Measurements from ENCODE around the gene TYW1. TPM values are rescaled to one million over a fixed set of nuclear protein-coding genes. Genes with fewer than 3 reads are reported as not detected.
"Not testable (repeated sequence)": the region's sequence is repeated elsewhere in the genome, so short reads cannot be mapped to it uniquely, and the experiment has no call there.

Gene TYW1
- total and polyA plus RNA-seq, 2 of the 8 experiments (the other 6 are each of a cell fraction or from before 2014, with no cell fraction given): 8.8 to 16.2 TPM

DNA sequence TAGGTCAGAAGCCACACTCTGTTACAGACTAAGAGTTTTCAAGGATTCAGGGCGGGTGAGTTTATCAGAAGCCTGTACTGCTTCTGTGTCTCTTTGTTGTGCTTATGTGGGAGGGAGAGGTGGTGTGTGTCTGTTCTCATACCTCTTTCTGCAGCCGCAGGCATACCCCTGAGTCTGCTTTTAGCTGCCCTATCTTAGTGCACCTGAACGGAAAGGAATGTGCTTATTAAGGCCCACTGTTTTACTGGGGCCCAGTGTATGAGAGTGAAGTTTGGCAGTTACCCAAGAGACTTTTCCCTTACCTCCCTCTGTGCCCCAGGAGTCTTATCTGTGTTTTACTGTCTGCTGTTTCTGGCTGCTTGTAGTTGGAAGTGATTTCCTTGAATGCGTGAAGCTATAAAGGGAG, 104.3 kb downstream of the TYW1 start (continued):
- TF ChIP-seq, protein P1, sequence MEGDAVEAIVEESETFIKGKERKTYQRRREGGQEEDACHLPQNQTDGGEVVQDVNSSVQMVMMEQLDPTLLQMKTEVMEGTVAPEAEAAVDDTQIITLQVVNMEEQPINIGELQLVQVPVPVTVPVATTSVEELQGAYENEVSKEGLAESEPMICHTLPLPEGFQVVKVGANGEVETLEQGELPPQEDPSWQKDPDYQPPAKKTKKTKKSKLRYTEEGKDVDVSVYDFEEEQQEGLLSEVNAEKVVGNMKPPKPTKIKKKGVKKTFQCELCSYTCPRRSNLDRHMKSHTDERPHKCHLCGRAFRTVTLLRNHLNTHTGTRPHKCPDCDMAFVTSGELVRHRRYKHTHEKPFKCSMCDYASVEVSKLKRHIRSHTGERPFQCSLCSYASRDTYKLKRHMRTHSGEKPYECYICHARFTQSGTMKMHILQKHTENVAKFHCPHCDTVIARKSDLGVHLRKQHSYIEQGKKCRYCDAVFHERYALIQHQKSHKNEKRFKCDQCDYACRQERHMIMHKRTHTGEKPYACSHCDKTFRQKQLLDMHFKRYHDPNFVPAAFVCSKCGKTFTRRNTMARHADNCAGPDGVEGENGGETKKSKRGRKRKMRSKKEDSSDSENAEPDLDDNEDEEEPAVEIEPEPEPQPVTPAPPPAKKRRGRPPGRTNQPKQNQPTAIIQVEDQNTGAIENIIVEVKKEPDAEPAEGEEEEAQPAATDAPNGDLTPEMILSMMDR (IDR thresholded peaks at IDR 0.05; ENCODE audit: control extremely low read depth in 1 of 3, insufficient read depth in 1 of 3, low read depth in 1 of 3, low read length in 3 of 3): no peak
- TF ChIP-seq SIN3A (conservative IDR thresholded peaks at IDR 0.05 in 1 of 2, IDR thresholded peaks at IDR 0.05 in 1 of 2; ENCODE audit: low read depth in 1 of 2, low read length in 2 of 2) (no peak), KDM1A (IDR thresholded peaks at IDR 0.05; ENCODE audit: borderline replicate concordance, low read length) (no peak), POLR2AphosphoS5 (IDR thresholded peaks at IDR 0.05; ENCODE audit: low read depth, low read length) (peak; percentile 61)

- H2BK12ac ChIP-seq (ENCODE audit: low read depth, low read length); H3K23me2 ChIP-seq (ENCODE audit: low read depth, low read length); H4K91ac ChIP-seq (replicated peaks; ENCODE audit: insufficient read length, low read length); H3K4me2 ChIP-seq (ENCODE audit: insufficient read depth in 1 of 2, low read depth in 2 of 2, low read length in 2 of 2); H4K5ac ChIP-seq (ENCODE audit: insufficient read length, low read depth, low read length); FAIRE-seq; H3K4me1 ChIP-seq (replicated peaks in 1 of 4; ENCODE audit: control insufficient read depth in 3 of 4, insufficient read depth in 4 of 4, low read length in 3 of 4); H3K23ac ChIP-seq (ENCODE audit: insufficient read length); H2AK5ac ChIP-seq (ENCODE audit: low read depth, low read length); H2AFZ ChIP-seq (ENCODE audit: low read length); H2BK120ac ChIP-seq (replicated peaks; ENCODE audit: low read depth, low read length); H3K27me3 ChIP-seq (replicated peaks in 1 of 4; ENCODE audit: control insufficient read depth in 3 of 4, extremely low read depth in 1 of 4, insufficient read depth in 3 of 4, low read length in 3 of 4); H2BK5ac ChIP-seq (ENCODE audit: low read depth, low read length); H3K9me3 ChIP-seq (ENCODE audit: insufficient read depth in 2 of 2, low read depth in 1 of 2, low read length in 1 of 2); H3K18ac ChIP-seq (ENCODE audit: extremely low read depth, low read length); H3K4me3 ChIP-seq (ENCODE audit: extremely low read depth in 1 of 4, insufficient read depth in 2 of 4, low read depth in 3 of 4, low read length in 4 of 4); H3K79me1 ChIP-seq (ENCODE audit: low read depth, low read length); H3K27ac ChIP-seq (ENCODE audit: low read depth, low read length); CTCF ChIA-PET (ENCODE audit: partially characterized antibody); H3K56ac ChIP-seq (replicated peaks; ENCODE audit: insufficient read length, low read depth, low read length); H4K8ac ChIP-seq (ENCODE audit: extremely low read depth, insufficient read depth, low read length); H3K79me2 ChIP-seq (ENCODE audit: control insufficient read depth in 1 of 2, insufficient read depth in 2 of 2, low read length in 2 of 2); POLR2A ChIA-PET (ENCODE audit: partially characterized antibody); H3K14ac ChIP-seq (ENCODE audit: insufficient read length); H3K36me3 ChIP-seq (ENCODE audit: control insufficient read depth in 2 of 4, insufficient read depth in 4 of 4, low read length in 3 of 4); H2BK15ac ChIP-seq (ENCODE audit: low read length); H4K20me1 ChIP-seq (replicated peaks in 1 of 2; ENCODE audit: control insufficient read depth in 1 of 2, insufficient read depth in 2 of 2, low read length in 2 of 2); H3K4ac ChIP-seq (replicated peaks; ENCODE audit: insufficient read length, low read depth, low read length); H2BK20ac ChIP-seq (ENCODE audit: low read length); DNase-seq (ENCODE audit: low read depth in 1 of 2, low spot score in 2 of 2); H3K9ac ChIP-seq (replicated peaks in 1 of 4; ENCODE audit: extremely low read depth in 1 of 4, low read depth in 3 of 4, low read length in 3 of 4): not testable (repeated sequence)
- WGBS, 2 experiments (ENCODE audit: extremely low coverage in 1 of 2, insufficient coverage in 1 of 2, insufficient read length in 1 of 2, insufficient replicate concordance in 2 of 2, low coverage in 1 of 2, low lambda C conversion rate in 2 of 2, missing lambda C conversion rate in 1 of 2): 87% methylated on average over 4 of the region's 4 CpGs; no CpG with 5 or more reads in 1 of the 2 experiments
Measured at GRCh38 chr7:67104937-67105336, 108.3 kb downstream of the TYW1 start.

All from H1 (cell line).